Measurements from ENCODE around the gene ADPRHL1.

GRCh38 chr13:113475280-113475679 lies 22.0 kb upstream of the ADPRHL1 start:
- no peak for TF ChIP-seq CTCF (IDR thresholded peaks at IDR 0.05; ENCODE audit: low read depth, low read length, poor library complexity, severe bottlenecking)
- no peak for TF ChIP-seq EZH2phosphoT487 (IDR thresholded peaks at IDR 0.05; ENCODE audit: borderline replicate concordance, low read length)
